DND-41 (cell line): ENCODE results near the gene CELSR1.

Experiments used
- CTCF ChIP-seq: IDR thresholded peaks from 2 replicates; pipeline ENCODE4 v1.5.1; 2012; ENCODE audit warnings: borderline replicate concordance, low read length, moderate library complexity, mild to moderate bottlenecking; ENCODE audit not compliant: poor library complexity, severe bottlenecking; ENCODE audit errors: extremely low read depth
- EZH2 ChIP-seq: IDR thresholded peaks from 3 replicates; pipeline ENCODE4 v1.6.1; 2012; ENCODE audit warnings: borderline replicate concordance, low read depth, mild to moderate bottlenecking, moderate library complexity, low read length, inconsistent platforms; ENCODE audit not compliant: severe bottlenecking

- no peak for TF ChIP-seq CTCF
- TF ChIP-seq EZH2, result no peak
Measured at GRCh38 chr22:46451741-46452140, 85.7 kb downstream of the CELSR1 start.
